BLaER1 (cell line): Measurements from ENCODE around the gene FOXC2.

Experiments used
- H3K27ac ChIP-seq: shearing (Covaris generic); formaldehyde crosslinking; 2 replicates; pipeline ENCODE4 v1.8.1; 2022
- H3K27me3 ChIP-seq: shearing (Covaris generic); formaldehyde crosslinking; 2 replicates; pipeline ENCODE4 v1.8.1; 2022
- H3K36me3 ChIP-seq: shearing (Covaris generic); formaldehyde crosslinking; 2 replicates; pipeline ENCODE4 v1.8.1; 2022
- H3K4me1 ChIP-seq: shearing (Covaris generic); formaldehyde crosslinking; 2 replicates; pipeline ENCODE4 v1.8.1; 2022
- H3K4me2 ChIP-seq: shearing (Covaris generic); formaldehyde crosslinking; 2 replicates; pipeline ENCODE4 v1.8.1; 2022
- H3K4me3 ChIP-seq: shearing (Covaris generic); formaldehyde crosslinking; 2 replicates; pipeline ENCODE4 v1.8.1; 2022
- H3K9ac ChIP-seq: shearing (Covaris generic); formaldehyde crosslinking; 2 replicates; pipeline ENCODE4 v1.8.1; 2022
- H3K9me3 ChIP-seq: shearing (Covaris generic); formaldehyde crosslinking; 2 replicates; pipeline ENCODE4 v1.8.1; 2022
- H4K20me1 ChIP-seq: shearing (Covaris generic); formaldehyde crosslinking; 2 replicates; pipeline ENCODE4 v1.8.1; 2022
- Cebpa-rat ChIP-seq: shearing (Covaris generic); IDR thresholded peaks from 2 replicates; pipeline ENCODE4 v1.8.1; 2022

FOXC2 gene

DNA sequence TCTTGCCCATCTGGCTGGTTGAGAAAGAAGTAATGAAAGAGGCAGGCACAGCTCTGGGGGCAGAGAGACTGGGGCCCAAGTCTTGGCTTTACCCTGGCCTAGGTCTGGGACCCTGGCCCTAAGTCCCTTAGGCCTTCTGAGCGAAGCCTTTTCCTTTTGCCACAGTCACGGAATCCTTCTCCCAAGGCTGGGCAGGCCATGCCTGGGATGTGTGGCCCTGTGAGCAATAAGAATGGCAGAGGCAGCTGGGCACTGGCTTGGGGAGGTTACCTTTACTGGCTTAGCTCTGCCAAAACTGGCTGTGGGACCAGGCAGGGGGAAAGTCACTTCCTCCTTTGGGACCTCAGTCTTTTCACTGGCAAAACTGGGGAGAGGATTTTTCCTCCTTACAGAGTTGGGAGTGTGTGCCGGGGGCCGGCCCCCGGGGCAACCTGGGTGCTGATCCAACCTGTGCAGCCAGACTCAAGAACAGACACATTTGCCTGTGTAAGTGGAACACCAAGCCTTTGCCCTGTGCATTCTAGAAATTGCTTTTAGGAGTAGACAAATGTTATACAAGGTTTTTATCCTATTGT is 43.4 kb upstream of the FOXC2 start:
- Histone ChIP-seq H3K27ac (no peak overlapping the region), H3K4me1 (peaks cover 40% of the 10 kb centered on the region), H3K36me3 (no peaks in the 10 kb centered on the region), H3K4me2 (no peak overlapping the region), H3K9ac (no peak overlapping the region), H3K4me3 (no peak overlapping the region), H3K9me3 (no peaks in the 10 kb centered on the region), H3K27me3 (peaks cover 15% of the 10 kb centered on the region), H4K20me1 (peaks cover 18% of the 10 kb centered on the region; the same call in 1 of the 2 replicates)
- TF ChIP-seq Cebpa-rat: no peak

DNA sequence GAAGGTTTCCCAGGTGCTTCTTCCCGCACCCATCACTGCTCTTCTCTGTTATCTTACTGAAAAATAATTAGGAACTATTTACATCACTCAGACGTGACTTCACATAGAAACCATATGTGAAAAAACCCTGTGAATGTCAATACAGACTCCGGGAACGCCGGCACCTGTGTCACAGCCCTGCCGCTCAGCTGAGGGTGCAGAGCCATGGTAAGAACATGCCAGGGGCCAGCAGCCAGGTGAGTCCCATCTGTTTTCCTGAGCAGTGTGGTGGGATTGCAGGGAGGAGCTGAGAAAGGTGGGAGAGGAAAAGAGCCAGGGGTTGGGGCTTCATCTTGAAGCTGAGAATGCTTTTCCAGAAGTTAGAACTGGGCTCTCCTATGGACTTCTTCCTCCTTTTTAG is 42.6 kb upstream of the FOXC2 start:
- no peak overlapping the region for H3K9ac ChIP-seq
- no peak overlapping the region for H3K4me3 ChIP-seq
- no peak overlapping the region for H3K4me2 ChIP-seq
- no peak overlapping the region for H3K27ac ChIP-seq
- no peak for TF ChIP-seq Cebpa-rat
- peaks cover 7% of the 10 kb centered on the region for H3K27me3 ChIP-seq
- 0 out of 2 replicates have a peak, but pooled peaks cover 4% of the 10 kb centered on the region for H3K36me3 ChIP-seq
- H3K9me3 ChIP-seq: no peaks in the 10 kb centered on the region
- peaks cover 44% of the 10 kb centered on the region for H3K4me1 ChIP-seq
- H4K20me1 ChIP-seq: peaks cover 10% of the 10 kb centered on the region; the same call in 1 of the 2 replicates

DNA sequence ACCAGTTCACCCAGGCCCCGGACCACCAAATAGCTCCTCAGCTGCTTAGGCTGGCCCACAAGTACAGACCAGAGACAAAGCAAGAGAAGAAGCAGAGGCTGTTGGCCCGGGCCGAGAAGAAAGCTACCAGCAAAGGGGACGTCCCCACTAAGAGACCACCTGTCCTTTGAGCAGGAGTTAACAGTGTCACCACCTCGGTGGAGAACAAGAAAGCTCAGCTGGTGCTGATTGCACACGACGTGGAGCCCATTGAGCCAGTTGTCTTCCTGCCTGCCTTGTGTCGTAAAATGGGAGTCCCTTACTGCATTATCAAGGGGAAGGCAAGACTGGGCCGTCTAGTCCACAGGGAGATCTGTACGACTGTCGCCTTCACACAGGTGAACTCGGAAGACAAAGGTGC is 40.9 kb upstream of the FOXC2 start:
- no peaks in the 10 kb centered on the region for H4K20me1 ChIP-seq
- no peak overlapping the region for H3K27ac ChIP-seq
- H3K27me3 ChIP-seq: no peaks in the 10 kb centered on the region
- no peak overlapping the region for H3K4me3 ChIP-seq
- no peak overlapping the region for H3K4me2 ChIP-seq
- TF ChIP-seq Cebpa-rat: no peak
- peaks cover 31% of the 10 kb centered on the region for H3K4me1 ChIP-seq
- peaks cover 13% of the 10 kb centered on the region; the same call in 1 of the 2 replicates for H3K36me3 ChIP-seq
- no peak overlapping the region for H3K9ac ChIP-seq
- no peaks in the 10 kb centered on the region for H3K9me3 ChIP-seq

DNA sequence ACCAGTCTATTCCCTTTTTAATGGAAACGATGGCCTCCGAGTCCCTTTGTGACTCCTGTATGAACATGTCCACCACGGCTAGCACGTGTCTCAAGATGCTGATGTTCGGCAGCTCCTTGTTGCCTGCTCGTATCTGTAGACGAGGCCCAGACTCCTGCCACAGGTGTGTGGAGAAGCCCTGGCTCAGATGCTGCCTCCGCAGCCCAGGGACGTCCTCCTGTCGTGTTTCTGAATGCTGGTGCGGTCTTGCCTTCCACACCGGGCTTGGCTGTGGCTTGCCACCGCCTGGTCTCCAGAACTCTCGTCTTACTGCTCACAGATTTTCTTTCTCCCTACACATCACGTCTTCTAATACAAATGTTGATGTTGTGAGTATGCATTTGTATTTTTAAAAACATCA is 39.3 kb upstream of the FOXC2 start:
- Histone ChIP-seq H3K9me3 (no peaks in the 10 kb centered on the region), H4K20me1 (no peaks in the 10 kb centered on the region), H3K4me2 (peak overlapping the region; percentile 61), H3K27ac (no peak overlapping the region), H3K36me3 (peaks cover 23% of the 10 kb centered on the region), H3K4me3 (no peak overlapping the region), H3K9ac (no peak overlapping the region), H3K27me3 (no peaks in the 10 kb centered on the region), H3K4me1 (peaks cover 14% of the 10 kb centered on the region)
- no peak for TF ChIP-seq Cebpa-rat

DNA sequence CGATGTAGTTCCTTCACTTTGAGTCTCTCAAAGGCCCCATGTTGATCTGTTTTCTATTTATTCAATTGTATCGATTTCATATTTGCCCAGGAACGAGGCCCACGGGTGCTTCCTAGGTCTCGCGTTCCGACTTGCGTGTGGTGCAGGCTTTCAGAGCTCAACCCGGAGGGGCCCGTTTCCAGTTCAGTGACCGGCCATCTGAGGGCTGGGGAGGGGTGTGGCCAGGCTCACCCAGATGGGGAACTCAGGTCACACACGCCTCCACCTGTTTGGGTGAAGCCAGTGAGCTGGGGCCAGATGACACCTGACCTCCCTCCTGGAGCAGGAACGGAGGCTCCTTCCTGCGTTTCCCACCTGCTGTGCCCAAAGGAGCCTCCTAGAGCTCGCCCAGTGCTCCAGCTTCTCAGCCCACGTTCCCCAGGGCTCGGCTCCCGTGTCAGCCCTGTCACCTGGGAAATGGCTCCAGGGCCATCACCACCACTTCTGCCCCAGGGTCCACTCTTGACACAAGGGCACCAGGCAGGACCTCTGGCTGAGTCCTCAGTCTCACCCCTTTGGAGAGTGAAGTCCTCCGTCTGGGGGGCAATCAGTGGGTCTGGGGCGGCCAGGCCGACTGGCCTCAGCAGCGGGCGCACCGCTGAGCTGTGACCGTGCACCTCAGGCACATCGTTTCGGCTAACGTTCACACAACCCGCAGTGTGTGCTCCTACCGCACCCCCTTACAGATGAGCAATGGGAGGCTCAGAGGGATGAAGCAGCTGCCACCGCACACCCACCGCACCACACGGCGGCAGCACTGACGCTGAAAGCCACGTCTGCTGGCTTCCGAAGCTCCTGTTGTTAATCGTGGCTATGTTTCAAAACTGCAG is 38.3 kb upstream of the FOXC2 start:
- H3K27me3 ChIP-seq: no peaks in the 10 kb centered on the region
- H4K20me1 ChIP-seq: no peaks in the 10 kb centered on the region
- H3K9ac ChIP-seq: no peak overlapping the region
- H3K27ac ChIP-seq: no peak overlapping the region
- peaks cover 14% of the 10 kb centered on the region for H3K4me1 ChIP-seq
- no peak overlapping the region for H3K4me3 ChIP-seq
- no peak for TF ChIP-seq Cebpa-rat
- H3K36me3 ChIP-seq: peaks cover 32% of the 10 kb centered on the region
- H3K4me2 ChIP-seq: peak overlapping the region; percentile 61
- H3K9me3 ChIP-seq: no peaks in the 10 kb centered on the region

DNA sequence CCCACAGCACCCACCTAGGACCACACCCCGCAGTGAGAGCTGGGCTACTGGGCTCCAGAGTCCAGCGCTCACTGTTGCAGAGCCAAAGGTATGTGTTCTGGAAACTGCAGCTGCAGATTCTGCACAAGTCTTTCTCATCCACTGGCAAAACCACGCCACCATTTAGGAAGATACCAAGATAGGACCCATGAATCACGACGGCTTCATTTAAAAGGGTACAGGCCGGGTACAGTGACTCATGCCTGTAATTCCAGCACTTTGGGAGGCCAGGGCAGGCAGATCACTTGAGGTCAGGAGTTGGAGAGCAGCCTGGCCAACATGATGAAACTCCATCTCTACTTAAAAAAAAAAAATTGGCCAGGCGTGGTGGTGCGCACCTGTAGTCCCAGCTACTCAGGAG is 37.5 kb upstream of the FOXC2 start:
- Histone ChIP-seq H3K27me3 (no peaks in the 10 kb centered on the region), H3K9me3 (no peaks in the 10 kb centered on the region), H3K27ac (no peak overlapping the region), H3K36me3 (peaks cover 37% of the 10 kb centered on the region), H3K9ac (no peak overlapping the region), H3K4me1 (peaks cover 14% of the 10 kb centered on the region), H3K4me2 (no peak overlapping the region), H4K20me1 (no peaks in the 10 kb centered on the region), H3K4me3 (no peak overlapping the region)
- no peak for TF ChIP-seq Cebpa-rat

DNA sequence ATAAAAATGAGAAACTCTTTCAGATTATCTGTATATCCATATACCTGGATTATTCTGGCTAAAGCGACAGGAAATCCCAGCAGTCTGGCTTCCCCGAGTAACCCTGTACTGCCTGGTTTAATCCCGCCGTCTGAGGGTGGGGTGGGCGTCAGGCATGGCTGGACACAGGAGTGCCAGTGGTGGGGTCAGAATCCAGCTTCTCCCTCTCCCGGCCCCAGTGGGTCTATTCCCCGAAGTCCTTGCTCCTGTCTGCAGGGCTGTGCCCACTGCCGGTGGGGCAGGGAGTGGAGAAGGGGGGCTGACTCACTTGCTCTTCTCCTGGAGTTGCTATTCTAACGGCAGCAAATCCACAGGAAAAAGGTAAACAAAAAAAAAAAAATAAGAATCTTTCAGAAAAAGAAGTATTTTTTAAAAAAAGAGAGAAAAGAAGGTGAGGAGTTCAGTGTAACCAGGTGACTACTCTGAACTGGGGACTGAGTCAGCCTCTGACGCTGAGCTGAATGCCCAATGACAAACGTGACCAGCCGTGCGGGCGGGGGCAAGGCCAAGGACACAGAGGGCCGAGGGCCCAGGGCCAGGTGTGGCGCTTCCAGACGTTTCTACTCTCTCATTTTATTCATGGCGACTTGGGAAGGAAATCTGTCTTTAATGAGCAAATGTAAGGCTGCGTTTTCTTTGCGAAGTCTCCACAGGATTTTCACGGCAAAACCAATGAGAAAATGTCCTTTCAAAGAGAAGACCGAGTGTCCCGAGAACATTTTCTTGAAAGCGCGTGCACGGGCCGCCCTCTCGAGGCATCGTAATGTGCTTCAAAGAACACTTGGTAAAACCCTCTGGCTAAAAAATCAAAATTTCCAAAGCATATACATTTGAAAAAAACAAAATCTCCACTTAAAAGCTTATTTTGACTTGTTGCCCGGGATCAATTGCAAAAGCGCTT is 36.1 kb upstream of the FOXC2 start:
- Histone ChIP-seq H4K20me1 (no peaks in the 10 kb centered on the region), H3K4me1 (peaks cover 14% of the 10 kb centered on the region), H3K9ac (no peak overlapping the region)

DNA sequence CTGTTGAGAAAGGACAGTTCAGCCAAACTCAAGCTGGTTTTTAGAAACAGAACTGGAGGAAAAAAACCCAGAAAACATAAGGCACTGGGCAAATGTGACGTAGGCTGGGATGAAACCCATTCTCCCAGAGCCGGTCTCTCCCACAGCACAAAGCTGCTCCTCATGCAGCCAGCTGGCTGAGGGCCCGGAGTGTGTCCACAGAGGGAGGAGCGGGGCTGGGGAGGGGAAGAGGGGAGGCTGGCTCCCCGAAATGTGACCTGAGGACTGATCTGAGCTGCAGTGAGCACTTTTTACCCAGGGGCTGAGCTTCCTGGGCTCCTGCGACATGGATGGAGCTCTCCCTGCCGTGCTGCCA is 35.5 kb upstream of the FOXC2 start:
- Histone ChIP-seq H3K4me3 (no peak overlapping the region), H3K4me1 (peaks cover 14% of the 10 kb centered on the region), H4K20me1 (no peaks in the 10 kb centered on the region), H3K27me3 (no peaks in the 10 kb centered on the region), H3K9ac (no peak overlapping the region), H3K36me3 (peaks cover 50% of the 10 kb centered on the region), H3K9me3 (no peaks in the 10 kb centered on the region), H3K4me2 (no peak overlapping the region), H3K27ac (no peak overlapping the region)
- no peak for TF ChIP-seq Cebpa-rat

More for the DNA sequence above, 36.1 kb upstream of the FOXC2 start:
- H3K9me3 ChIP-seq: no peaks in the 10 kb centered on the region
- no peaks in the 10 kb centered on the region for H3K27me3 ChIP-seq
- no peak overlapping the region for H3K4me3 ChIP-seq
- H3K4me2 ChIP-seq: no peak overlapping the region
- no peak overlapping the region for H3K27ac ChIP-seq
- no peak for TF ChIP-seq Cebpa-rat
- peaks cover 43% of the 10 kb centered on the region for H3K36me3 ChIP-seq

DNA sequence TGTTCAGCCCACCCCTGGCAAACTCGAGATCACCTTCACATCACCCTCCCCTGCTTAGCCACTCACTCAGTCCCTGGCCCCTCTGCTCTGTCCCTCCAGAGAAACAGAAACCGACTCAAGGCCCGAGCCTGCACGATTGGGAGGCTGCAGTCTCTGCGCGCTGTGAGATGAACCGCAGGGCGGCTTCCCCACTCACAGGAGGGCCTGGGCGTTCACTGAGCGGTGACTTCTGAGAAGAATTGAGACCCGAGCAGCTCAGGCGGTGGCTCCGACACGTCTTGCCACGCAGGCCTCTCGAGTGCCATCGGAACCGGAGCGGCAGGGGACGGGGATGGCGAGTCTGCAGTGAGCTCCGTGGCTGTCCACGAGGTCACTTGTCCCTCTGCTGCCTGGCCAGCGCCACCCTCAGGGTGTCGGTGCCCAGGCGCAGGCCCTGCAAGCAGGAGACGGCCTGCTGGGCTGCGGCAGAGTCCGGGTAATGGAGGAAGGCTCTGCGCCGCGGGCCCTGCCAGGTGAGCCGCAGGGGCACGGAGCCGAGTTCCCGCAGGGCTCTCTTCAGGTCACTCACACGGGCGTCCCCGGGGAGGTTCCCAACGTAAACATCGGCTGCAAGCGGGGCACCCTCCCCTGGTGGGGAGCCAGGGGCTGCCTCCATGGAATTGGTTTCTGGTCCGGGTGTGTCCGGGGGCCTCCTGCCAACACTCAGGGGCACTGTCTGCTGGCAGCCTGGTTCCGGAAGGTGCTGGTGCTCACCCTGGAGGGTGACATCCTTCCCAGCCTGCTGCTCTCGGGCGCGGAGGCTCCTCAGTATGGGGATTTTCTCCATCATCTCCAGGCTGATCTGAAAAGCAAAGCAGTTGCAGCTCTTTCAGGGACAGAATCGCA is 34.7 kb upstream of the FOXC2 start:
- H3K36me3 ChIP-seq: peaks cover 57% of the 10 kb centered on the region
- no peaks in the 10 kb centered on the region for H3K27me3 ChIP-seq

More for the DNA sequence above, 34.7 kb upstream of the FOXC2 start:
- TF ChIP-seq Cebpa-rat: no peak
- Histone ChIP-seq H3K9me3 (no peaks in the 10 kb centered on the region), H3K4me1 (peaks cover 14% of the 10 kb centered on the region), H3K9ac (no peak overlapping the region), H4K20me1 (no peaks in the 10 kb centered on the region), H3K4me2 (no peak overlapping the region), H3K27ac (no peak overlapping the region), H3K4me3 (no peak overlapping the region)
